G401.6 (cell line): Measurements from ENCODE around the gene PTPN4.
"Not testable (repeated sequence)": the region's sequence is repeated elsewhere in the genome, so short reads cannot be mapped to it uniquely, and the experiment has no call there.

Experiments
- FAIRE-seq: peaks from 2 replicates; lab custom pipeline; 2012; peaks lifted over from hg19 to GRCh38; lab: Jason Lieb, UNC

PTPN4 gene

GRCh38 chr2:120022505-120022904 lies 262.8 kb downstream of the PTPN4 start:
- not testable (repeated sequence) for FAIRE-seq

- FAIRE-seq = no peak
Measured at GRCh38 chr2:120026890-120027289, 267.2 kb downstream of the PTPN4 start.

GRCh38 chr2:120028795-120029194 lies 269.1 kb downstream of the PTPN4 start:
- no peak for FAIRE-seq

- FAIRE-seq = no peak
Measured at GRCh38 chr2:120029672-120030640, 270.2 kb downstream of the PTPN4 start.

GRCh38 chr2:120032297-120032696 lies 272.6 kb downstream of the PTPN4 start:
- FAIRE-seq = no peak
